GM18873 (cell line): Measurements from ENCODE around the gene ATG16L1.

ENCODE experiments used
- ATAC-seq: cut with Tn5 transposase; IDR thresholded peaks from one replicate; pipeline ENCODE4 v1.9.1; 2021; ENCODE audit warnings: mild to moderate bottlenecking, moderate library complexity, moderate number of reproducible peaks; ENCODE audit not compliant: unreplicated experiment, low FRiP score

The ATG16L1 gene

GRCh38 chr2:233287871-233288270 lies 36.4 kb downstream of the ATG16L1 start:
- no peak for ATAC-seq

GRCh38 chr2:233288663-233289062 lies 37.2 kb downstream of the ATG16L1 start:
- no peak for ATAC-seq

GRCh38 chr2:233289648-233290047 lies 38.2 kb downstream of the ATG16L1 start:
- no peak for ATAC-seq

GRCh38 chr2:233290051-233290845 lies 38.8 kb downstream of the ATG16L1 start:
- no peak for ATAC-seq

- no peak for ATAC-seq
Observed at GRCh38 chr2:233295891-233296290, 44.4 kb downstream of the ATG16L1 start.

- no peak for ATAC-seq
Observed at GRCh38 chr2:233297076-233297475, 45.6 kb downstream of the ATG16L1 start.

- no peak for ATAC-seq
Observed at GRCh38 chr2:233300401-233300800, 48.9 kb downstream of the ATG16L1 start.

- ATAC-seq = no peak
Observed at GRCh38 chr2:233301248-233301647, 49.8 kb downstream of the ATG16L1 start.

GRCh38 chr2:233301811-233302210 lies 50.3 kb downstream of the ATG16L1 start:
- no peak for ATAC-seq

- ATAC-seq = no peak
Observed at GRCh38 chr2:233303252-233303651, 51.8 kb downstream of the ATG16L1 start.

- ATAC-seq = no peak
Observed at GRCh38 chr2:233307565-233307964, 56.1 kb downstream of the ATG16L1 start, which contains the start of gene SAG. SAG (plus strand) TSS chr2:233307816; CDS start chr2:233309190, 1,374 bp downstream.

- ATAC-seq = no peak
Observed at GRCh38 chr2:233311241-233311926, 59.9 kb downstream of the ATG16L1 start.

GRCh38 chr2:233312874-233313273 lies 61.4 kb downstream of the ATG16L1 start:
- no peak for ATAC-seq

GRCh38 chr2:233314180-233314925 lies 62.9 kb downstream of the ATG16L1 start:
- no peak for ATAC-seq

- no peak for ATAC-seq
Observed at GRCh38 chr2:233317196-233317943, 65.9 kb downstream of the ATG16L1 start.

GRCh38 chr2:233319256-233319655 lies 67.8 kb downstream of the ATG16L1 start:
- ATAC-seq = no peak

- ATAC-seq = no peak
Observed at GRCh38 chr2:233320470-233320869, 69.0 kb downstream of the ATG16L1 start.

GRCh38 chr2:233321166-233321565 lies 69.7 kb downstream of the ATG16L1 start:
- ATAC-seq = no peak

GRCh38 chr2:233323851-233324250 lies 72.4 kb downstream of the ATG16L1 start:
- ATAC-seq = no peak

GRCh38 chr2:233325256-233325655 lies 73.8 kb downstream of the ATG16L1 start:
- no peak for ATAC-seq
